Nephron (organoid): ENCODE results near the gene MAPK8IP2.

Experiments used
- H3K27ac Mint-ChIP-seq, 3 experiments: 2 replicates each; pipeline ENCODE4 v1.8.0; 2020; ENCODE audit warnings: mixed read lengths in 3 of 3, mild to moderate bottlenecking in 2 of 3, moderate library complexity in 1 of 3
- H3K27me3 Mint-ChIP-seq: 2 replicates; pipeline ENCODE4 v1.8.0; 2021; ENCODE audit warnings: low read depth, mild to moderate bottlenecking, moderate library complexity, mixed read lengths
- H3K36me3 Mint-ChIP-seq: 2 replicates; pipeline ENCODE4 v1.8.0; 2020; ENCODE audit warnings: low read depth, mixed read lengths
- H3K4me1 Mint-ChIP-seq: 2 replicates; pipeline ENCODE4 v1.8.0; 2020; ENCODE audit warnings: mixed read lengths
- H3K4me3 Mint-ChIP-seq, 3 experiments: 2 replicates each; pipeline ENCODE4 v1.8.0; 2020; ENCODE audit warnings: mild to moderate bottlenecking in 3 of 3, mixed read lengths in 3 of 3, moderate library complexity in 2 of 3
- H3K9me3 Mint-ChIP-seq: 2 replicates; pipeline ENCODE4 v1.8.0; 2020; ENCODE audit warnings: mixed read lengths
- TF ChIP-seq, protein P1 (sequence below), 3 experiments: fragments of 200-600 bp; sonication (generic); IDR thresholded peaks; one replicate each; pipeline ENCODE4 v1.5.0; 2021; ENCODE audit warnings: antibody characterized with exemption in 3 of 3; ENCODE audit not compliant: unreplicated experiment in 3 of 3

The MAPK8IP2 gene

DNA sequence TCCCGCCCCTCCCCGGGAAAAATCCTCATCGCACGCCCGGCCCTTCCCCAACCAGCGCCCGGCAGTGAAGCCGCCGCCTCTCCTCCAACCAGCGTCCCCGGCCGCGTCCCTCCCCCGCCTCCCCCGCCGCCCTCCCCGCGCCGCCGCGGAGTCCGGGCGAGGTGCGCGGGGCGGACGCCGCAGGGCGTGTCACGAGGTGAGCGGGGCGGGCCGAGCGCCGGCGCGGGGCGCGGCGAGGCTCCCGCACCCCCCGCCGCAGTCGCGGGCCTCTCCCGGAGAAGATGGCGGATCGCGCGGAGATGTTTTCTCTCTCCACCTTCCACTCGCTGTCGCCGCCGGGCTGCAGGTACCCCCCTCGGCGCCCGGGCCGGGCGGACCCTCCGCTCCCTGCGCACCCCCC is at the start of gene MAPK8IP2:
MAPK8IP2 (plus strand) TSS at position 256 of the 400 bp plus-strand sequence; CDS start at position 282, 26 bp downstream.
- H3K4me1 Mint-ChIP-seq: peaks cover 14% of the 10 kb centered on the region
- TF ChIP-seq, protein P1, sequence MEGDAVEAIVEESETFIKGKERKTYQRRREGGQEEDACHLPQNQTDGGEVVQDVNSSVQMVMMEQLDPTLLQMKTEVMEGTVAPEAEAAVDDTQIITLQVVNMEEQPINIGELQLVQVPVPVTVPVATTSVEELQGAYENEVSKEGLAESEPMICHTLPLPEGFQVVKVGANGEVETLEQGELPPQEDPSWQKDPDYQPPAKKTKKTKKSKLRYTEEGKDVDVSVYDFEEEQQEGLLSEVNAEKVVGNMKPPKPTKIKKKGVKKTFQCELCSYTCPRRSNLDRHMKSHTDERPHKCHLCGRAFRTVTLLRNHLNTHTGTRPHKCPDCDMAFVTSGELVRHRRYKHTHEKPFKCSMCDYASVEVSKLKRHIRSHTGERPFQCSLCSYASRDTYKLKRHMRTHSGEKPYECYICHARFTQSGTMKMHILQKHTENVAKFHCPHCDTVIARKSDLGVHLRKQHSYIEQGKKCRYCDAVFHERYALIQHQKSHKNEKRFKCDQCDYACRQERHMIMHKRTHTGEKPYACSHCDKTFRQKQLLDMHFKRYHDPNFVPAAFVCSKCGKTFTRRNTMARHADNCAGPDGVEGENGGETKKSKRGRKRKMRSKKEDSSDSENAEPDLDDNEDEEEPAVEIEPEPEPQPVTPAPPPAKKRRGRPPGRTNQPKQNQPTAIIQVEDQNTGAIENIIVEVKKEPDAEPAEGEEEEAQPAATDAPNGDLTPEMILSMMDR (IDR thresholded peaks at IDR 0.05; ENCODE audit: unreplicated experiment in 3 of 3): no peak
- peak within 1 kb of the TSS; percentile 67 to 88 (median 76) for H3K4me3 Mint-ChIP-seq
- H3K36me3 Mint-ChIP-seq: peaks cover 10% of the 10 kb centered on the region
- no peak within 1 kb of the TSS for H3K27ac Mint-ChIP-seq
- H3K9me3 Mint-ChIP-seq: no peaks in the 10 kb centered on the region
- H3K27me3 Mint-ChIP-seq: peaks cover 28% of the 10 kb centered on the region

DNA sequence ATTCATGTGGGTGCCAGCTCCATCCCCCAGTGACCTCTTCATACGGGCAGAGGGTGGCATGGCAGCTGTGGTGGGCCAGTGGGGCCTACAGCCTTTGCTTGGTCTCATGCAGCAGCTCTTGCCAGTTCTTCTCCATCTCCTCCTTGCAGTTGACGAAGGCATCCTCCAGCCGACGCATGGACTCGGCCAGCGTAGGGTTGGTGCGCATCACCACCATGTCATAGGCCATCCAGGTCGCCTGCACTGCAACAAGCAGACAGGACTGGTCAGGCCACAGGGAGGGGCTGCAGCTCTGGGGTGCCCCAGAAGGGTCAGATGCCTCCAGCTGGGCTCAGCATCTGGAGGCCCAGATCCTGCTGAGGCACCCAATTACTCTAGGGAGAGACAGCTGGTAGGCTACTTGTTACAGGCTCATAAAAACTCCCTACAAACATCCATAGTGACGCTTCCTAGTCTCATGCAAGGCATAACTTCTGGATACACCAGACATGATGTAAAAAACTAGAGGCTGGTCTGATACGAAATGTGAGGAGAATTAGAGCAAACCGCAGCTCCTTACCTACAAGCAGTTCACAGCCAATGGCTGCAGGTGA is 49.3 kb upstream of the MAPK8IP2 start:
- H3K4me3 Mint-ChIP-seq: no peak overlapping the region
- no peaks in the 10 kb centered on the region for H3K36me3 Mint-ChIP-seq
- TF ChIP-seq, protein P1 (IDR thresholded peaks at IDR 0.05; ENCODE audit: unreplicated experiment in 3 of 3): no peak
- no peak overlapping the region for H3K27ac Mint-ChIP-seq
- H3K27me3 Mint-ChIP-seq: peaks cover 9% of the 10 kb centered on the region
- H3K9me3 Mint-ChIP-seq: no peaks in the 10 kb centered on the region
- no peaks in the 10 kb centered on the region for H3K4me1 Mint-ChIP-seq

DNA sequence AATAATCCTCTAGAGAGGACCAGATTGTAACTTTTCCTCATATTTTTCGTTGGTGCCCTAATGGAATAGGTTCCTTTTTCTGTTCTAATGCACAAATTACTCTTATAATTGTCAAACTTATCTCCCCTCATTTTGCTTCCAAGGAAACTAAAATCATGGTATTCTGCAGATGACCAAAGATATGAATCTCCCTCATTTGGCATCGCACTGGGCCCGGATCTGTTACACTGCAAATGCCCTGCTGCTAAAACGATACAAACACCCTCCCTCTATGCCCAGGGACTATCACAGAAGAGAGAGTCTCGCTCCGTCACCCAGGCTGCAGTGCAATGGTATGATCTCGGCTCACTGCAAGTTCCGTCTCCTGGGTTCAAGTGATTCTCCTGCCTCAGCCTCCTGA is 47.3 kb upstream of the MAPK8IP2 start:
- TF ChIP-seq, protein P1 (IDR thresholded peaks at IDR 0.05; ENCODE audit: unreplicated experiment in 3 of 3): no peak
- no peaks in the 10 kb centered on the region for H3K9me3 Mint-ChIP-seq
- H3K4me1 Mint-ChIP-seq: no peaks in the 10 kb centered on the region
- H3K27me3 Mint-ChIP-seq: peaks cover 10% of the 10 kb centered on the region
- H3K36me3 Mint-ChIP-seq: no peaks in the 10 kb centered on the region
- H3K4me3 Mint-ChIP-seq: no peak overlapping the region
- H3K27ac Mint-ChIP-seq: no peak overlapping the region

DNA sequence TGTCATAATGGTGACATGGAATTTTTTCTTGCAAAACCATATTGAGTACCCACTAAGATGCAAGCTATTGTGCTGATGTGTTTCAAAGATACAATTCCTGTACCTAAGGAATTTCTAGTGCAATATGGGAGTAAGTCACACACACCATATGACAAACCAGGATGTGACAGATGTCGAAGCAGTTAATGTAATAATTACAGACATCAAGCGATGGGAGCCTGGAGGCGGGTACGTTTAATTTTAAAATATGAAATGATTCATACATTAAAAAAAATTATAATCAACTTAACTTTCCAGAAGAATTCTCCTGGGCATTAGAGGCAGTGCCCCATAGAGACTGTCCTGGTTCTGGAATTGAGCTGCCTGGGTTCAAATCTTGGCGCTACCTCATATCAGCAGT is 43.9 kb upstream of the MAPK8IP2 start:
- TF ChIP-seq, protein P1 (IDR thresholded peaks at IDR 0.05; ENCODE audit: unreplicated experiment in 3 of 3): no peak
- Mint-ChIP-seq H3K4me1 (no peaks in the 10 kb centered on the region), H3K36me3 (no peaks in the 10 kb centered on the region), H3K9me3 (no peaks in the 10 kb centered on the region), H3K4me3 (no peak overlapping the region), H3K27ac (no peak overlapping the region), H3K27me3 (peaks cover 41% of the 10 kb centered on the region)

DNA sequence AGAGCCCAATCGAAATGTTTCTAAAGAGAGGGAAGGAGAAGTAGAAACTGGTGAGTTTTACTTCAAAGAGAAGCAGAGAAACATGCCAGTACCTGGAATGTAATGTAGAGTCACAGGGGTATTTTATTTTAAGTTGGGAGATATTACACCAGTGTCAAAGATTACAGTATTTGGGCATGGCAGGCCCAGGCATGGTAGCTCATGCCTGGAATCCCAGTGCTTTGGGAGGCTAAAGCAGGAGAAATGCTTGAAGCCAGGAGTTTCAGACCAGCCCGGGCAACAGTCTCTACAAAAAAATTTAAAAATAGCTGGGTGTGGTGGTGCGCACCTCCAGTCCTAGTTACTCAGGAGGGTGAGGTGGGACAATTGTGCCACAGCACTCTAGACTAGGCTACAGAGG is 40.6 kb upstream of the MAPK8IP2 start:
- Mint-ChIP-seq H3K36me3 (no peaks in the 10 kb centered on the region), H3K27ac (no peak overlapping the region), H3K9me3 (no peaks in the 10 kb centered on the region), H3K4me3 (no peak overlapping the region), H3K4me1 (peaks cover 11% of the 10 kb centered on the region), H3K27me3 (peaks cover 41% of the 10 kb centered on the region)
- TF ChIP-seq, protein P1 (IDR thresholded peaks at IDR 0.05; ENCODE audit: unreplicated experiment in 3 of 3): no peak
